GM19351 (cell line): Measurements from ENCODE around the gene HYAL4.
"Not testable (repeated sequence)": the region's sequence is repeated elsewhere in the genome, so short reads cannot be mapped to it uniquely, and the experiment has no call there.

Source experiments
- ATAC-seq: cut with Tn5 transposase; IDR thresholded peaks from one replicate; pipeline ENCODE4 v1.9.1; 2021; ENCODE audit warnings: mild to moderate bottlenecking, moderate library complexity; ENCODE audit not compliant: unreplicated experiment

HYAL4 gene

DNA sequence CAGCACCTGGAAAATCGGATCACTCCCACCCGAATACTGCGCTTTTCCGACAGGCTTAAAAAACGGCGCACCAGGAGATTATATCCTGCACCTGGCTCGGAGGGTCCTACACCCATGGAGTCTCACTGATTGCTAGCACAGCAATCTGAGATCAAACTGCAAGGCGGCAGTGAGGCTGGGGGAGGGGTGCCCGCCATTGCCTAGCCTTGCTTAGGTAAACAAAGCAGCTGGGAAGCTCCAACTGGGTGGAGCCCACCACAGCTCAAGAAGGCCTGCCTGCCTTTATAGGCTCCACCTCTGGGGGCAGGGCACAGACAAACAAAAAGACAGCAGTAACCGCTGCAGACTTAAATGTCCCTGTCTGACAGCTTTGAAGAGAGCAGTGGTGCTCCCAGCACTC, 49.8 kb downstream of the HYAL4 start:
- ATAC-seq, result not testable (repeated sequence)

DNA sequence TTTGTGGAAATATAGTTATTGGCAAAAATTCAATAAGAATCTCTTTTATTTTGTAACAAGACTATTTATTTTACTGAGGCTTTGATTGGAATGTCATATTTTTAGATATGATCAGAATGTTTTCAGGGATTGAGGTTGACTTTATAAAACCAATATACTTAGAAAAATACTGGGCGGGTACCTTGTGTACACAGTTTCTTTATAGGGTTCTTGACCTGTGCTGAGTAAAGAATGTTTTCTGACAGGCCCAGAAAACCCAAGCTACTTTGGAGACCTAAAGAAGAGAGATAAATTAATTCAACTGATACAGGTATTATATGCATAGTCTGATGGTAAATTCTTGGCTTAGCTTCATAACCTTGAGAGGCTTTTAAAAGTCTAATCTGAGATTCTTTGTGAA, 56.1 kb downstream of the HYAL4 start:
- ATAC-seq, result no peak

DNA sequence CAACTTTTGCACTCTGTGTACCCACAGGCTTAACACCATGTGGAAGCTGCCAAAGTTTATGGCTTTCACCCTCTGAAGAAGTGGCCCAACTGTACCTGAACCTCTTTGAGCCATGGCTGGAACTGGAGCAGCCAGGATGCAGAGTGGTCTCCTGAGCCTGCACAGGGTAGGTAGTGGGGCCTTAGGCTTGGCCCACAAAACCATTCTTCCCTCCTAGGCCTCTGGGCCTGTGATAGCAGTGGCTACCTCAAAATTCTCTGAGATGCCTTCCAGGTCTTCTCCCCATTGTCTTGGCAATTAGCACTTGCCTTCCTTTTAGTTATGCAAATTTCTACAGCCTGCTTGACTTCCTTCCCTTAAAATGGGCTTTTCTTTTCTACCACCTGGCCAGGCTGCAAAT, 60.7 kb downstream of the HYAL4 start:
- no peak for ATAC-seq

DNA sequence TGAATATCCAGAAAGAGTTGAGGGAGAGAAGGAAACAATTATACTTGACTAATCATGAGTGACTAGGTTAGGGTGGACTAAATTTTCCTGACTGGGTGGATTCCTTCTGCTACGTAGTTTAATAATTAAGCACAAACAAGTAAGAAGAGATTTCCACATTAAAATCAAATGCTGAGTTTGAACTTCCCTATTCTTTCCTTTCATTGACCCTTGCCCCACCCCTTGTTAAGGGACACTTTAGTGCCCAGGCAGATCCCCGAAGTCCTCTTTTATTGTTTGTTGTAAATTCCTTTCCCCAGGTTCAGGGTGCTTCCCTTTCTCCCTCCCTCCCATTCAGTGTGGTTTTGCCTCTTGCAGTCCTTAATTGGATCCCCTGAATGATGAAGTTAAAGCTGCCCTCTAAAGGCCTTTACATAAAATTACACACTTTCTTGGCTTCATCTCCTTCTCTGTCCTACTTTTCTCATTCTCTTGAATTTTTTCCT, 71.3 kb downstream of the HYAL4 start:
- no peak for ATAC-seq

DNA sequence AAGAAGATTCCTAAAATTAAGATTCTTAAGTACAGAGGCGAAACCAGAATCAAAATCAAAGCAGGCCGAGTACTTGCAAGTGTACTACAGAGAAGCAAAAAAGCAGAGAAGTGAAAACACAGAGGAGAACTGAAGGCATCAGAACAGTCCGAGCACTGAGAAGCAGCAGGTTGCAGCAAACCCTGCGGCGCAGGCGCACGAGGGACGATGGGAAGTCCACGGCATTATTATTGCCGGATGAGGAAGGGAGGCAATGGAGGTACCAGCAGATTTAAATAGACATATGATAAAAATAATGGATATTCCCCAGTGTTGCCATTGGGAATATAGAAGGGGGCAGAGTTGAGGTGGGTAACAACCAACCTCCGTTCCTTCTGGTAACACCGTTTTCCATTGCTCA, 72.9 kb downstream of the HYAL4 start:
- ATAC-seq, result no peak

DNA sequence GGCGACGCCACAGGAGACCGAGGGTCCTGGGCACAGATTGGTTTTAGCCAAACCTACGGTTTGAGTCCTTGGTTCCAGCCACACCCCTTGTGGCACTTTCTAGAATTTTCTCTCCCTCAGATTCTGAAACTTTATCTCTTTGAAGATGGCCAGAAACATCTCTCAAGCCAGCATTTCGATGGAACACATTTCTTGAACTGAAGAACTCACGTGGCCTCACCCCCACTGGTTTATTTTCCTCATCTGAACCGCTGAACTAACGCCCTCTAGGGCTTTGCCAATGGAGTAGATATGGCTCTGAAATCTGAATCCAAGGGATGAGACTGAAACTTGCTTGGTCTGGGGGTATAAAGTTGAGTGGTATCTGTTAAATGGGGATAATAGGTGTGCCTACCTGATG, 73.3 kb downstream of the HYAL4 start:
- no peak for ATAC-seq

DNA sequence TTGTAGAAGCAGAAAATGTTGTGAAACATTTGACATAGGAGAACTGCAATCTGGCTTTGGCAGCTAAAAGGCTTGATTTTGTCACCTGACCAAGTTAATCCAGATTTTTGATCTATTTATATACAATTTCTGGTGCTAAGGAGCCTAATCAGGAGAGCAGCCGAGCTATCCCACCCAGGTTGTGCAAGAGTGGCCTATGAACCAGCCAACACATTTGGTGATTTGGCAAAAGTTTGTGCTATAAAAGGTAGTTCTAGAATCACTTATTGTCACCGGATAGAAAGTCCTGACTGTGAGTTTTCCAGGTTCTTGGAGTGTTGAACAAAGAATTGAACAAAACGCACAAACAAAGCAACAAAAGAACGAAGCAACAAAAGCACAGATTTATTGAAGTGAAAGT, 78.6 kb downstream of the HYAL4 start:
- ATAC-seq, result no peak

DNA sequence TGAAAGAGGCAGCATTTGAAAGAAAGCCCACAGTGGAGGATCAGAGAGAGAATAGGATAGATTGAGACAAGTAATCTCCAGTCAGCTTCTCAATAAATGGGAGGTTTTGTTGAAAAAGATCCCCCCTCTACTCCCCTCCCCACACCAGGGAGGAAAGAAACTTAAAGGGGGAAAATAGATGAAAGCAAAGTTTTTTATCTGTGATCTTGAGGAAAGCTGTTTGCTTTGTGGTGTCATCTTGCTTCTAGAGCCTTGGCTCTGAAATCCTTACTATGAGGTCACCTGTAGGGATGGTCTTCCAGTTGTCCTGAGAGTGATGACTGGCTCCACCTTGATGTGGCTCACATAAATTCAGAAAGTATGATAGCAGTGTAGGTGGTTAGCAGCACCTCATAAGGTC, 80.0 kb downstream of the HYAL4 start, which contains the start of gene SPAM1:
Gene SPAM1 (plus strand): TSS at position 301 of the 400 bp plus-strand sequence. CDS start 28,330 bp downstream, outside the sequence.
- no peak for ATAC-seq
